ENCODE results near the gene NUP214.

DNA sequence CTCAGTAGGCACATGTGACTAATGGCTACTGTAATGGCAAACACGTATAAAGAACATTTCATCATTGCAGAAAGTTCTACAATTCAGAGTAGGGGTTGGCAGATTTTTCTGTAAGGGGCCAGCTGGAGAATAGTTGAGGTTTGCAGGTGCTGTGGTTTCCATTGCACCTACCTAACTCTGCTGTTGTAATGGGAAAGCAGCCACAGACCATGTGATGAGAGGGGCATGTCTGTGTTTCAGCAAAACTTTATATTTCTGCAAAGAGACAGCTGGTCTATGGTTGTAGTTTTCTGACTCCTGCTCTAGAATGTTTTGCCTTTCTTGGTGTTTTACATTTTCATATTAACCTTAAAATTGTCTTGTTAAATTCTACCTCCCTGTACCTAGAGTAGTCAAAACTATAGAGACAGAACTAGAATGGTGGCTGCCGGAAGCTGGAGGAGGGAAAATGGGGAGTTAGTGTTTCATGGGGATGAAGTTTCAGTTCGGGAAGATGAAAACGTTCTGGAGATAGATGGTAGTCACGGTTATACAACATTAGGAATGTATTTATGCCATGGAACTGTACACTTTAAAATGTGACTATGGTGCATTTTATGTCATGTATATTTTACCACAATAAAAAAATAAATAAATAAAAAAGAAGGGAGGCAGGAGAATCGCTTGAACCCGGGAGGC, 44.3 kb downstream of the NUP214 start:
- TF ChIP-seq, protein P1, sequence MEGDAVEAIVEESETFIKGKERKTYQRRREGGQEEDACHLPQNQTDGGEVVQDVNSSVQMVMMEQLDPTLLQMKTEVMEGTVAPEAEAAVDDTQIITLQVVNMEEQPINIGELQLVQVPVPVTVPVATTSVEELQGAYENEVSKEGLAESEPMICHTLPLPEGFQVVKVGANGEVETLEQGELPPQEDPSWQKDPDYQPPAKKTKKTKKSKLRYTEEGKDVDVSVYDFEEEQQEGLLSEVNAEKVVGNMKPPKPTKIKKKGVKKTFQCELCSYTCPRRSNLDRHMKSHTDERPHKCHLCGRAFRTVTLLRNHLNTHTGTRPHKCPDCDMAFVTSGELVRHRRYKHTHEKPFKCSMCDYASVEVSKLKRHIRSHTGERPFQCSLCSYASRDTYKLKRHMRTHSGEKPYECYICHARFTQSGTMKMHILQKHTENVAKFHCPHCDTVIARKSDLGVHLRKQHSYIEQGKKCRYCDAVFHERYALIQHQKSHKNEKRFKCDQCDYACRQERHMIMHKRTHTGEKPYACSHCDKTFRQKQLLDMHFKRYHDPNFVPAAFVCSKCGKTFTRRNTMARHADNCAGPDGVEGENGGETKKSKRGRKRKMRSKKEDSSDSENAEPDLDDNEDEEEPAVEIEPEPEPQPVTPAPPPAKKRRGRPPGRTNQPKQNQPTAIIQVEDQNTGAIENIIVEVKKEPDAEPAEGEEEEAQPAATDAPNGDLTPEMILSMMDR (conservative IDR thresholded peaks at IDR 0.05; ENCODE audit: low read length), result no peak
- TF ChIP-seq EZH2phosphoT487 (IDR thresholded peaks at IDR 0.05; ENCODE audit: borderline replicate concordance, low read depth, low read length), result no peak

Data from OCI-LY7 (cell line).